Muscle of leg (tissue), 11 donors: ENCODE data around the gene CERS6. TPM values are rescaled to one million over a fixed set of nuclear protein-coding genes. Genes with fewer than 3 reads are reported as not detected.
"Not testable (repeated sequence)": the region's sequence is repeated elsewhere in the genome, so short reads cannot be mapped to it uniquely, and the experiment has no call there.

Source experiments
- DNase-seq: peaks from one replicate; pipeline ENCODE4 v3.0.0; 2013
- H3K27ac ChIP-seq: one replicate; pipeline ENCODE4 v1.5.1; 2013; ENCODE audit warnings: mild to moderate bottlenecking, low read length, control low read depth
- H3K27me3 ChIP-seq: one replicate; pipeline ENCODE4 v1.6.1; 2013; ENCODE audit warnings: low read length; ENCODE audit not compliant: control insufficient read depth, insufficient read depth
- H3K36me3 ChIP-seq: one replicate; pipeline ENCODE4 v1.6.1; 2013; ENCODE audit warnings: low read length; ENCODE audit not compliant: control insufficient read depth, insufficient read depth
- H3K4me1 ChIP-seq: one replicate; pipeline ENCODE4 v1.6.1; 2013; ENCODE audit warnings: low read length; ENCODE audit not compliant: control insufficient read depth, insufficient read depth
- H3K4me3 ChIP-seq: one replicate; pipeline ENCODE4 v1.5.1; 2013; ENCODE audit warnings: low read length, control low read depth
- H3K9me3 ChIP-seq: replicated peaks from 2 replicates; pipeline ENCODE4 v1.6.1; 2013; ENCODE audit warnings: low read depth, low read length; ENCODE audit not compliant: control insufficient read depth
- WGBS: methylation state at CpG from one replicate; pipeline ENCODE4 v1.1.5; 2013; ENCODE audit warnings: missing lambda C conversion rate; ENCODE audit not compliant: insufficient coverage; 5-methylcytosine and 5-hydroxymethylcytosine counted together
- polyA plus RNA-seq, 8 donors: library from polyadenylated mRNA; unstranded; fragments of 120-200 nt; gene quantifications; one replicate each; pipeline versions ENCODE4 v1.2.1 to v1.2.3, GENCODE V29; 2013; ENCODE audit warnings: inconsistent platforms in 1 of 8, low replicate concordance in 1 of 8; ENCODE audit not compliant: insufficient read length in 8 of 8, insufficient read depth in 1 of 8
- total RNA-seq: library from RNA; stranded (reverse); fragments of 120-200 nt; gene quantifications from one replicate; pipeline ENCODE4 v1.2.4, GENCODE V29; 2013

The CERS6 gene
- total and polyA plus RNA-seq, 9 donors = 21.2 to 54.4 (median 39.0) TPM

DNA sequence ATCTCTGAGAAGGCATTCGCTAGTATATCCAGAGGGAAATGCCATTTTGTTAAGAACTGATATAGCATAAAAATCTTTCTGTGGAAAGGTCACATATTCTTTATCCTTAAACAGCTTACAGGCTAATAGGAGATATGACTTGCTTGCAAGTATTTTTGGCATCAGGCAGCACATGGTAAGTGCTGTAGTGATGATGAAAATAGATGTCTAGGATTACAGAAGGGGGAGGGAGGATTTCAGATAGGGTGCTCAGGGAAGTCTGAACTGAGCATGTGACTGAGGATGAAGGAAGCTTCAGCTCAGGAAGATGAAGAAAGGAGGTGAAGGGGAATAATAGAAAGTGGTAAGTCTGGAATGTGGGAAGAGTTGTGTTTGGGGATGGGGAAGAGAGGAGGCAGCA is 187.9 kb downstream of the CERS6 start:
- H3K27ac ChIP-seq = peak overlapping the region; percentile 85

DNA sequence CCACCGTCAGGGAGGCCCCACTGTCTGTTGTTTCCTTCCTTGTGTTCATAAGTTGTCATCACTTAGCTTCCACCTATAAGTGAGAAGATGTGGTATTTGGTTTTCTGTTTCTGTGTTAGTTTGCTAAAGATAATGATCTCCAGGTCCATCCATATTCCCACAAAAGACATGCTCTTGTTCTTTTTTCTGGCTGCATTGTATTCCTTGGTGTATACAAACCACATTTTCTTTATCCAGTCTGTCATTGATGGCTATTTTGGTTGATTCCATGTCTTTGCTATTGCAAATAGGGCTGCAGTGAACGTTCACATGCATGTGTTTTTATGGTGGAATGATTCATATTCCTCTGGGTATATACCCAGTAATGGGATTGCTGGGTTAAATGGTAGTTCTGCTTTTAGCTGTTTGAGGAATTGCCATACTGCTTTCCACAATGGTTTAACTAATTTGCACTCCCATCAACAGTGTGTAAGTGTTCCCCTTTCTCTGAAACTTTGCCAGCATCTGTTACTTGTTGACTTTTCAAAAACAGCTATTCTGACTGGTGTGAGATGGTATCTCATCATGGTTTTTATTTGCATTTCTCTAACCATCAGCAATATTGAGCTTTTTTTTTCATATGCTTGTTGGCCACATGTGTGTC is 189.7 kb downstream of the CERS6 start:
- Histone ChIP-seq H3K27me3 (no peaks in the 10 kb centered on the region), H3K4me1 (peaks cover 14% of the 10 kb centered on the region), H3K9me3 (peaks cover 3% of the 10 kb centered on the region), H3K36me3 (no peaks in the 10 kb centered on the region), H3K27ac (no peak overlapping the region), H3K4me3 (no peak overlapping the region)
- no peak for DNase-seq
- no CpG with 5 or more reads among the region's 2 CpGs for WGBS

More for the DNA sequence above, 187.9 kb downstream of the CERS6 start:
- H3K4me1 ChIP-seq = peaks cover 17% of the 10 kb centered on the region
- no peak overlapping the region for H3K4me3 ChIP-seq
- no CpG with 5 or more reads among the region's 1 CpG for WGBS
- no peaks in the 10 kb centered on the region for H3K36me3 ChIP-seq
- H3K9me3 ChIP-seq = peaks cover 3% of the 10 kb centered on the region
- peak; percentile 49 for DNase-seq
- H3K27me3 ChIP-seq = no peaks in the 10 kb centered on the region

DNA sequence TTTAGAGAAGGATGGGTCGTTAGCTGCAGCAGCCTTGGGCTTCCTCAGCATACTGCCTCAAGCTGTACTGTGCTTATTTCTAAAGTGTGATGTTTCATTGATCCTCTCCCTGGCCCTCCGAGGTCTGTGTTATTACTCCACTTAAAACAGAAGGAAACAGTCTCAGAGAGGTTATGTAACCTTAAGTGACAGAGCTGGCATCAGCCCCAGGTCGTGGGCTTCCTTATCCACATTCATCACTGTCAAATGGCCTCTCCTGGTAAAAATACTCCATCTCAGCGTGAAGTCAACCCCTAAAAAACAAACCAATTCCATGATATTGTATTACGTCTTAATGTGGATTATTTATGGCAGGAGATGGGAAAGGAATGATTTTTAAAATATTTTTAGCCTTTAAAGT is 193.0 kb downstream of the CERS6 start:
- DNase-seq = no peak
- H3K9me3 ChIP-seq = no peaks in the 10 kb centered on the region
- no peaks in the 10 kb centered on the region for H3K27me3 ChIP-seq
- H3K27ac ChIP-seq = no peak overlapping the region
- 20% methylated on average over 1 of the region's 5 CpGs for WGBS
- H3K36me3 ChIP-seq = no peaks in the 10 kb centered on the region
- H3K4me3 ChIP-seq = no peak overlapping the region
- H3K4me1 ChIP-seq = peaks cover 9% of the 10 kb centered on the region

DNA sequence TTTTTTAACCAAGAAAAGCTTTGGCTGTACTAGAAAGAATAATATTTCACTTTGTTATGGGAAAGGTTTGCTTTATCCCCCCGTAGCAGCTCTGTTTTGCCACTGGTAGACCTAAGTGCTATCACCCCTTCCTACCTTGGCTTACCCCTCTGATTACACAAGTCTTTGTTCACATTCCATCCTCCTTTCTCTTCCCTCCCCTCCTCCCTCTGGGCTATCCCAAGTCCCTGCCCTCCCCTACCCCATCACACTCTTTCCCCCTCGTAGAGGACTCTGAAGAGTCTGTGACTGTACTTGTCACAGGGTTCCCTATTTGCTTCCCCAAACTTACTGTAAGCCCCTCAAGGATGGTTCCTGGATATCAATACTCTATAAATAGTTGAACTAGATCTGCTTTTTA is 193.5 kb downstream of the CERS6 start:
- H3K36me3 ChIP-seq = no peaks in the 10 kb centered on the region
- WGBS = 83% methylated on average over 1 of the region's 2 CpGs
- no peaks in the 10 kb centered on the region for H3K27me3 ChIP-seq
- H3K4me1 ChIP-seq = peaks cover 5% of the 10 kb centered on the region
- H3K9me3 ChIP-seq = no peaks in the 10 kb centered on the region
- no peak overlapping the region for H3K27ac ChIP-seq
- no peak overlapping the region for H3K4me3 ChIP-seq
- DNase-seq = no peak

DNA sequence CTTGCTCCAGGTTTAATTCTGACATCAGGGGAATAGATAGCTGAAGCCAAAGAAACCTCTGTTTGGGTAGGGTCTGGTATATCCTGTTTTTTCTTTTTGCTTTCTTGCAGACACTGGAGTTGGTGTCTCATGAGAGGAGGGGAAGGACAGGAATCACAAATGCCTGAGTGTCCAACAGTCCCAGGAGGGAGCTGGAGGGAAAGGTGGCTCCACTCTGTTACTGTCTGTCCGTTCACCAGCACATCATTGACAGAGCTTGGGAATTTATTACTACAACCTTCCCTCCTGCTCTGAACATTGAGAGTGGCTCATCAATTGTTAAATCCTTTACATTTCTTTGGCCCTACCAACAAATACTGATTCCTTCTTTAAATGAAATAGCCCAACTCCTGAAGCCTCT is 194.1 kb downstream of the CERS6 start:
- H3K9me3 ChIP-seq = no peaks in the 10 kb centered on the region
- H3K4me1 ChIP-seq = peaks cover 5% of the 10 kb centered on the region
- no CpG with 5 or more reads among the region's 1 CpG for WGBS
- H3K36me3 ChIP-seq = no peaks in the 10 kb centered on the region
- DNase-seq = no peak
- H3K4me3 ChIP-seq = no peak overlapping the region
- no peak overlapping the region for H3K27ac ChIP-seq
- H3K27me3 ChIP-seq = no peaks in the 10 kb centered on the region

DNA sequence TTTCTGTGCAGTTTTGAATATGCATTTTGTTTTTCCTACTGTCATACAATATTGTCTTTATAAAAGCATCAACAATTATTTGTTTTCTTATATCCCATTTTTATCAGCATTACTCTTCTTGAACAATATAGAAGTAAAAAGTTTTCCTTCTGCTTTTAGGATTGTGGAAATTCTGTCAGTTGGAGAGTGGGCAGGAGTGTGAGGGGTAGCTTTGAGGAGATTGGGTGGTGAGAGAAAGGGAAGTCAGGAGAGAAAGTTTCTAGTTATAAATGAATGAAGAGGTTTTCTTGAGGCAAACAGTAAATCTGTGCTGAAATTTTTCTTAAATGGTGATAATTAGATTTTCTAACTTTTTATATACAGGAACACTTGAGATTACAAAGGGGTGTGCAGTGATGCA is 194.7 kb downstream of the CERS6 start:
- Histone ChIP-seq H3K4me3 (no peak overlapping the region), H3K27me3 (no peaks in the 10 kb centered on the region), H3K27ac (no peak overlapping the region), H3K9me3 (no peaks in the 10 kb centered on the region), H3K36me3 (no peaks in the 10 kb centered on the region), H3K4me1 (peaks cover 5% of the 10 kb centered on the region)
- no peak for DNase-seq

DNA sequence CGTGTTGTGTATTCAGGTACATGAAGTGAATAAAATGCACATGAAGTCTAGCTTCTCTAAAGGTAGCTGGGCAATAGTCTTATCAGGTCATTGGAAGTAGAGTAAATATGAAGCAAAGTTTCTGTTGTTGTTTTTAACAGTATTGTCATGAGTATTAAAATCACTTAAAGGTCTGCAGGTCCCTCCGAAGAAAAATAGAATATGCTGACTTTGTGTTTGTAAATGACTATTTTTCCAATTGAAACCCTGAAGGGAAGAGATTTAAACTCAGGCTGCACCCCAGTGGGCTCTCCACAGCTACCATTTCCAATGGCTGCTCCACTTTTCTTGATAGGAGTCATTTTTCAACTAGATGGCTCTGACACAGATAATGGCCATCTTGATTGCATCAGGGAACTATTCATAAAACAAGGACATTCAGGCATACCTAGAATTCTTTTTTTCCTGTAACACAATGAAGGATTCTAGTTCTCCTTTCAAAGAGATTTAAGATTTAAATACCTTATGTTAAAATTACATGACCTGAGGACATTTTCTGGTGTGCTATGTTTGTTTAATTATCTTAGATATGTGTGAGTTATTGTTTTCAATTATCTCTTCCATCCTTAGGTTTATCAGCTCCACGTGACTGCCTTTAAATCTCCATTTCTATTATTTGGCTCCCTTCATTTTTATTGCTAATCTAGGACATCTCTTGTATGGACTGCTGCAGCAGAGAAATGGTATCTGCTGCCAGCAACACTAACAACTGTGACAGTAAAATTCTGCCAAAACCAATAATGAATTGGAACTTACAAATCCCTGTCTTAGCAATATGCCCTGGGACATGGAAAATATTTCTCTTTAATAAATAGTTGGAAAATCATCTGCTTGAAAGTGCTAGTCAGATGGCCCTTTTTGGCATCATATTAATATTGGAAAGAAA is 197.2 kb downstream of the CERS6 start:
- no peaks in the 10 kb centered on the region for H3K9me3 ChIP-seq
- no peaks in the 10 kb centered on the region for H3K27me3 ChIP-seq
- H3K4me1 ChIP-seq = peaks cover 5% of the 10 kb centered on the region
- DNase-seq = peak; percentile 65
- no CpG with 5 or more reads among the region's 3 CpGs for WGBS
- H3K27ac ChIP-seq = no peak overlapping the region
- no peaks in the 10 kb centered on the region for H3K36me3 ChIP-seq
- H3K4me3 ChIP-seq = no peak overlapping the region

DNA sequence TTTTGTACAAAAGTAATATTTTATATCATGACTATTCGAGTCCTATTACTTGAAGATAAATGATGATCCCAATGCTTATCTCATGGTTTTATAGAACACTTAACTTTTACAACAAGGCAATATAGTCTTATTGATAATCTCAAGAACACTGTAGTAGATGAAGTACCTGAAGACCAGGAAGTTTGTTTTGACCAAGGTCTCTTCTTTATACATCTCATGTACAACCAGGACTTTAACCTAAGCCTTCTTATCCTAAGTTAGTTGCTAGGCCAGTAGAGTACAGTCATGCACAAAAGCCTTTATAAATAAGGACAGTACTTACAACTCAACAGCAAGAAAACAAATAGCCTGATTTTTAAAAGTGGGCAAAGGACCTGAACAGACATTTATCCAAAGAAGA is 198.6 kb downstream of the CERS6 start:
- no CpG with 5 or more reads among the region's 1 CpG for WGBS
- H3K4me3 ChIP-seq = no peak overlapping the region
- no peaks in the 10 kb centered on the region for H3K9me3 ChIP-seq
- no peaks in the 10 kb centered on the region for H3K27me3 ChIP-seq
- H3K27ac ChIP-seq = no peak overlapping the region
- H3K36me3 ChIP-seq = no peaks in the 10 kb centered on the region
- DNase-seq = no peak
- H3K4me1 ChIP-seq = no peaks in the 10 kb centered on the region

DNA sequence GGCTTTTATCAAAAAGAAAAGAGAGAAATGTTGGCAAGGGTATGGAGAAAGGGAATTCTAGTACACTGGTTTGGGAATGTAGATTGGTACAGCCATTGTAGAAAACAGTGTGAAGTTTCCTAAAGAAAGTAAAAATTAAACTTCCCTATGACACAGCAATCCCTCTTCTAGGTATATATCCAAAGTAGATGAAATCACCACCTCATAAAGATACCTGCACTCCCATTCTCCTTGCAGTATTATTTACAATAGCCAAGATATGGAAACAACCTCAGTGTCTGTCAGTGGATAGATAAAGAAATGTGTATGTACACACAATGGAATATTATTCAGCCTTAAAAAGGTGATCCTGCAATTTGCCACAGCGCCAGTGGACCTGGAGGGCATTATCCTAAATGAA is 199.1 kb downstream of the CERS6 start:
- no CpG with 5 or more reads among the region's 1 CpG for WGBS
- no peaks in the 10 kb centered on the region for H3K9me3 ChIP-seq
- DNase-seq = no peak

DNA sequence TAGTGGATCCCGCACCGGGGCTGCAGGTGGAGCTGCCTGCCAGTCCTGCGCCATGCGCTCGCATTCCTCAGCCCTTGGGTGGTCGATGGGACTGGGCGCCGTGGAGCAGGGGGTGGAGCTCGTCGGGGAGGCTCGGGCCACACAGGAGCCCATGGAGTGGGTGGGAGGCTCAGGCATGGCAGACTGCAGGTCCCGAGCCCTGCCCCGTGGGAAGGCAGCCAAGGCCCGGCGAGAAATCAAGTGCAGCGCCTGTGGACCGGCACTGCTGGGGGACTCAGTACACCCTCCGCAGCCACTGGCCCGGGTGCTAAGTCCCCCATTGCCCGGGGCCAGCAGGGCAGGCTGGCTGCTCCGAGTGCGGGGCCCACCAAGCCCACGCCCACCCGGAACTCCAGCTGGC is 201.3 kb downstream of the CERS6 start:
- not testable (repeated sequence) for H3K9me3 ChIP-seq, H3K27ac ChIP-seq, DNase-seq, H3K27me3 ChIP-seq, H3K4me3 ChIP-seq, H3K36me3 ChIP-seq, H3K4me1 ChIP-seq
- 93% methylated on average over 12 of the region's 24 CpGs for WGBS

More for the DNA sequence above, 199.1 kb downstream of the CERS6 start:
- Histone ChIP-seq H3K27ac (no peak overlapping the region), H3K4me3 (no peak overlapping the region), H3K27me3 (no peaks in the 10 kb centered on the region), H3K4me1 (no peaks in the 10 kb centered on the region), H3K36me3 (no peaks in the 10 kb centered on the region)
